Measurements from ENCODE around the gene PSEN1.

GRCh38 chr14:73235531-73236155, 99.3 kb downstream of the PSEN1 start:
- TF ChIP-seq CTCF (IDR thresholded peaks at IDR 0.05 in 8 of 11, conservative IDR thresholded peaks at IDR 0.05 in 3 of 11), result no peak
- no peak for TF ChIP-seq POLR2A (IDR thresholded peaks at IDR 0.05)
